GM12892 (cell line): ENCODE data around the gene ACVR1.

Experiments used
- POLR2A ChIP-seq: IDR thresholded peaks from 2 replicates; pipeline ENCODE4 v1.6.1; 2011; ENCODE audit warnings: low read depth, low read length, control low read depth
- POLR2AphosphoS5 ChIP-seq: IDR thresholded peaks from 2 replicates; pipeline ENCODE4 v1.6.1; 2011; ENCODE audit warnings: low read depth, low read length, control low read depth
- TAF1 ChIP-seq: IDR thresholded peaks from 2 replicates; pipeline ENCODE4 v1.6.1; 2011; ENCODE audit warnings: low read depth, mild to moderate bottlenecking, control low read depth, low read length, borderline replicate concordance

- no peak for TF ChIP-seq POLR2A
- no peak for TF ChIP-seq TAF1
- no peak for TF ChIP-seq POLR2AphosphoS5
Observed at GRCh38 chr2:157800838-157801495, 75.2 kb downstream of the ACVR1 start.
